Progenitor cell of endocrine pancreas (in vitro differentiated cells): ENCODE data around the gene MAFG. TPM values are rescaled to one million over a fixed set of nuclear protein-coding genes. Genes with fewer than 3 reads are reported as not detected.
A peak's percentile ranks its signal among the peaks of the same experiment; 100 is the strongest.

Experiments
- DNase-seq: peaks from one replicate; pipeline ENCODE4 v3.0.0; 2021; ENCODE audit warnings: low spot score; ENCODE audit not compliant: unreplicated experiment
- H3K27ac Mint-ChIP-seq: 2 replicates; pipeline ENCODE4 v1.8.0; 2021; ENCODE audit warnings: mild to moderate bottlenecking, moderate library complexity, mixed read lengths
- H3K27me3 Mint-ChIP-seq: 2 replicates; pipeline ENCODE4 v1.8.0; 2021; ENCODE audit warnings: mixed read lengths
- H3K36me3 Mint-ChIP-seq: 2 replicates; pipeline ENCODE4 v1.8.0; 2022; ENCODE audit warnings: mixed read lengths; ENCODE audit not compliant: insufficient read depth
- H3K4me1 Mint-ChIP-seq: 2 replicates; pipeline ENCODE4 v1.8.0; 2021; ENCODE audit warnings: low read depth, mixed read lengths
- H3K4me3 Mint-ChIP-seq: 2 replicates; pipeline ENCODE4 v1.8.0; 2021; ENCODE audit warnings: low read depth, mild to moderate bottlenecking, moderate library complexity, mixed read lengths
- H3K9me3 Mint-ChIP-seq: 2 replicates; pipeline ENCODE4 v1.8.0; 2021; ENCODE audit warnings: low read depth, mixed read lengths
- total RNA-seq: library from RNA; stranded (reverse); gene quantifications from 2 replicates; pipeline ENCODE4 v1.2.1, GENCODE V29; 2021
- TF ChIP-seq, protein P1 (sequence below): fragments of 200-600 bp; sonication (generic); IDR thresholded peaks from one replicate; pipeline ENCODE4 v1.5.0; 2021; ENCODE audit warnings: antibody characterized with exemption, mild to moderate bottlenecking; ENCODE audit not compliant: unreplicated experiment

MAFG gene
- total RNA-seq, 1 donor from 2014 or later = 29.5 TPM

DNA sequence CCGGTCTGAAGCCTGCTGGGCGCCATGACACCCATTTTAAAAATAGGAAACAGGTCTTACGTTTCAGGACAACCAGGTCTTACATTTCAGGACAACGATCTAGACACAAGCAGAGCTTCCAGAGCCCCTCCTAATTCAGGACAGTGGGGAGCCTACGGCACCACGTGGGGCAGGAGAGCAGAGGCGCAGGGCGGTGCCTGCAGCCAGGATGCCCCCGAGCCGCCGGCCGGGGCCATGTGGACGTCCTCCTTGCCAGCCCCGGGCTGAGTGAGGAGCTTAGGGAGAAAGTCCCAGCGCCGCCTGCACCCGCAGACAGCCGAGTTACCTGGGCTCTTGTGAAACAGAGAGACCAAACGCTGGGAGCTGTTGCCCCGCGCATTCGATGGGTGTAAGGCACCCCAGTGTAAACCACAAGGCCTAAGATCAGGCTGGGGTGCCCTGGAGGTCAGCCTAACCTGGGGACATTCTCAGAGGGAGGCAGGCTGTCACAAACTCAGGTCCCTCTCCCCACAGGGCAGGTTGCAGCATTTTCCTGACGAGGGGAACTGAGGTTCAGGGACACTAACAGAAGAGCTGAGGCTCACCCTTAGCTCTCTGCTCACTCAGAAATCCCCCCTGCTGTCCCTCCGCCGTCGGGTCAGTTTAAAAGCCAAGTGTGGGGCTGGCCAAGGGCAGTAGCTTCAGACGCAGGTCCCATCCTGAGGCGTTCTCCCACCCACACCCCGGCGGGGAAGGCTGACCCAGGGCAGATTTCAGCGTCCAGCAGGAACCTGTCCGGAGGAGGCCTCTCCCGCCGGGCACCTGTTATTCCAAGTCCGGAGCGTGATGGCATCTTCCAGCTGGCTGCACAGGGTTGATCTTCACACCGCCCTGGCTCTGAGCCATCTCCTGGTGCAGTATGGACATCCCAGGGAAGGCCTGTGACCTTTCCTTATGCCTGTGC, 35.2 kb upstream of the MAFG start:
- no peak for DNase-seq
- no peak overlapping the region for H3K4me3 Mint-ChIP-seq
- TF ChIP-seq, protein P1, sequence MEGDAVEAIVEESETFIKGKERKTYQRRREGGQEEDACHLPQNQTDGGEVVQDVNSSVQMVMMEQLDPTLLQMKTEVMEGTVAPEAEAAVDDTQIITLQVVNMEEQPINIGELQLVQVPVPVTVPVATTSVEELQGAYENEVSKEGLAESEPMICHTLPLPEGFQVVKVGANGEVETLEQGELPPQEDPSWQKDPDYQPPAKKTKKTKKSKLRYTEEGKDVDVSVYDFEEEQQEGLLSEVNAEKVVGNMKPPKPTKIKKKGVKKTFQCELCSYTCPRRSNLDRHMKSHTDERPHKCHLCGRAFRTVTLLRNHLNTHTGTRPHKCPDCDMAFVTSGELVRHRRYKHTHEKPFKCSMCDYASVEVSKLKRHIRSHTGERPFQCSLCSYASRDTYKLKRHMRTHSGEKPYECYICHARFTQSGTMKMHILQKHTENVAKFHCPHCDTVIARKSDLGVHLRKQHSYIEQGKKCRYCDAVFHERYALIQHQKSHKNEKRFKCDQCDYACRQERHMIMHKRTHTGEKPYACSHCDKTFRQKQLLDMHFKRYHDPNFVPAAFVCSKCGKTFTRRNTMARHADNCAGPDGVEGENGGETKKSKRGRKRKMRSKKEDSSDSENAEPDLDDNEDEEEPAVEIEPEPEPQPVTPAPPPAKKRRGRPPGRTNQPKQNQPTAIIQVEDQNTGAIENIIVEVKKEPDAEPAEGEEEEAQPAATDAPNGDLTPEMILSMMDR = no peak
- peaks cover 56% of the 10 kb centered on the region for H3K27me3 Mint-ChIP-seq
- no peaks in the 10 kb centered on the region for H3K36me3 Mint-ChIP-seq
- no peaks in the 10 kb centered on the region for H3K9me3 Mint-ChIP-seq
- peaks cover 2% of the 10 kb centered on the region for H3K4me1 Mint-ChIP-seq
- H3K27ac Mint-ChIP-seq = no peak overlapping the region

DNA sequence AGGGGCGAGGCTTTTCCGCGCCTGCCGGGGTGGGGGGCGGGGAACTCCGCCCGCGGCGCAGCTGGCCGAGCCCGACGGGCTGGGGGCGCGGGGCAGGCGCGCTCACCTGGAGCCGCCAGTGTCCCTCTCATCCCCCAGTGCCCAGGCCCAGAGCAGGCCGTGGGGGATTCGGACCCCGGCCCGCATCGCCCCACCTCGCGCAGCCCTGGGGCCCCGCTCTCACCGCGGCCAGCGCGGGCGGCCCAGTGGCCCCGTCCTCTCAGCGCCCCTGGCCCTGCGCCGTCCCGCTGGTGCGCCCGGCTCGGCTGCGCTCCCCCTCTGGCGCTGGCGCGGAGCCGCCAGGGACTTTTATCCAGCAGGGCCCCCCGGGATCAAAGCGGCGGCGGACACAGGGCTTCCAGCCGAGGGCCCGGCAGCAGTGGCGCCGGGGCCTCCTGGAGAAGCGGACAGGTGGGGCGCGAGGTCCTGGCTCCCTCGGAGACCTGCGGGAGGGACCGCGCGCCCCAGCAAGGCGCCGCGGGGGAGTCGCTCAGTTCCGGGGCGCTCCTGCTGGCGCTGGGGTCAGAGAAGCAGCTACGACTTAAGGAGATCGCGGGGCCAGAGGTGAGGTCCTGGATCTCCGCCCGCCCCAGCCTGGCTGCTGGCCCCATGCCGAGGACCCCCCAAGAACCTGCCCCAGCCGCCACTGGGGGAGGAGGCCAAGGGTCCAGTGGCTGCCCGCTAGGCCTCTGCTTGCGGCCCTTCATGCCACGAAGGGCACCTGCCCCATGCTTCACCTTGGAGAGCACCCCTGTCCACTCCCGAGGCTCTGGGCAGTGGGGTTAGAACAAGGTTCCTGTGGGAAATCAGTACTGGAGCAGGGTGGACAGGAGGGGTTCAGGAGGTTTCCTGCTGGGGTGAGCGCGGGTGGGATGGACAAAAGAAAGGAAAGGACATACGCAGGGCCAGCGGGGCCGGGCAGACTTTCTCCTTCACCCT, 34.3 kb upstream of the MAFG start:
- Mint-ChIP-seq H3K4me3 (no peak overlapping the region), H3K9me3 (no peaks in the 10 kb centered on the region), H3K27ac (no peak overlapping the region), H3K27me3 (peaks cover 64% of the 10 kb centered on the region), H3K4me1 (peaks cover 7% of the 10 kb centered on the region), H3K36me3 (no peaks in the 10 kb centered on the region)
- DNase-seq = no peak
- TF ChIP-seq, protein P1 = no peak

DNA sequence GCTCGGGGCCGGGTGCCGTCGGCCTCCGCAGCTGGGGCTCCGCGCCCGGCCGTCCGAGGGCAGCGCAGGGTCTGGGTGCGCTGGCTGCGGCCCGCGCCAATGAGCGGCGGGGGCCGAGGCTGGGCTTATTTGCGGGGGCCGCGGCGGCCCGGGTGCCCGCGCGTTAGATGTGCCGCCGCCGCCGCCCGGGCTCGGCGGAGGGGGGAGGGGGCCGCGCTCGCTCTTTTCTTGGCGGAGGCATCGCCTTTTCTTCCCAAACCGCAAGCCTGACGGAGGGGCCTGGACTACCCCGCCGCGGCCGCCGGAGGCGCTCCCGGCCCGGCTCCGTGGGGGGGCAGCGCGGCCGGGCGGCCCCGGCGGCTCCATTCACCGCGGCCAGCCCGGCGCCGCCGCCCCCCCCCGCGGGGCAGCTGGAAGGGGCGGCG, 33.6 kb upstream of the MAFG start, which contains the start of gene NOTUM:
NOTUM (minus strand) TSS at position 101 of the 425 bp plus-strand sequence. CDS start 278 bp downstream, outside the sequence.
- Mint-ChIP-seq H3K27ac (no peak within 1 kb of the TSS), H3K36me3 (no peaks in the 10 kb centered on the region), H3K27me3 (peaks cover 60% of the 10 kb centered on the region), H3K4me1 (peaks cover 8% of the 10 kb centered on the region), H3K4me3 (no peak within 1 kb of the TSS), H3K9me3 (no peaks in the 10 kb centered on the region)
- TF ChIP-seq, protein P1 = peak; percentile 45
- DNase-seq = no peak

DNA sequence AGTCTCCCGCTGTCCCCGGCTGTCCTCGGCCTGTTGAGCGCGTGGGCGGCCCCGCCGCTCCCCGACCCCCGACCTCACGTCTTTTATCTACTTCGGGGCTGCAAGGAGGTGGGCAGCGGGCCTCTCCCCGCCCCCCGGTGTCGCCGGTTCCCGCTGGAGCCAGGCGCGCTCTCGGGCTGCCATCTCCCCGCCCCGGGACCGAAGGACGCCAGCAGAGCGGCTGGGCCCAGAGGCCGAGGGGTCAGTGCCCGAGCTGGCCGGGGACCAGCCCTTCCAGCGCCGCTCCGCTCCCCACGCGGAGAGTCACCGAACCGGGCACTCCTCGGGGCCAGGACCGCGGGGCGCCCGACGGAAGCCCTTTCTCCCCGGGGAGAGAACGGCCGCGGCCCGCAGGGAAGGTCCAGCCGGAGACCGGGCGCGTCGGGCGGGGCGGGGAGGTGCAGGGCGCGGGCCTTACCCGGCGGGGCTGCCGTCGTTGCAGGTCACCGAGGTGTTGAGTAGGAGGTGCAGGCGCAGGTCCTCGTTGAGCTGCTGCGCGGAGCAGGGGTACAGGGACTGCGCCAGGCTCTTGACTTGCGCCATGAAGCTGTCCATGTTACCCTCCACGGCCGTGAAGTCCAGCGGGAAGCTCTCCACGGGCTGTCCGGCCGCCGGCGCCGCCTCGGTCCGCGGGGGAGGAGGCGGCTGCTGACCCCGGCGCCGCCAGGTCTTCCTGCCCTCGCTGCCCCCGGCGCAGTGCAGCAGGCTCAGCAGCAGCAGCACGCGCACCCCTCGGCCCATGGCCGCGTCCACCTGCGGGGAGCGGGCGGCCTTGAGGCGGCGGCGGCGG, 32.8 kb upstream of the MAFG start:
- peaks cover 54% of the 10 kb centered on the region for H3K27me3 Mint-ChIP-seq
- no peaks in the 10 kb centered on the region for H3K9me3 Mint-ChIP-seq
- TF ChIP-seq, protein P1 = no peak
- DNase-seq = no peak
- no peaks in the 10 kb centered on the region for H3K36me3 Mint-ChIP-seq
- no peak overlapping the region for H3K4me3 Mint-ChIP-seq
- H3K27ac Mint-ChIP-seq = no peak overlapping the region
- peaks cover 12% of the 10 kb centered on the region for H3K4me1 Mint-ChIP-seq
